Prostate gland (tissue), 2 donors: Measurements from ENCODE around the gene CPXCR1.
"Not testable (repeated sequence)": the region's sequence is repeated elsewhere in the genome, so short reads cannot be mapped to it uniquely, and the experiment has no call there.

Experiments used
- POLR2AphosphoS5 ChIP-seq: sonication (generic); formaldehyde crosslinking; IDR thresholded peaks from one replicate; pipeline ENCODE4 v1.6.1; 2017; ENCODE audit warnings: antibody characterized with exemption
- TF ChIP-seq, protein P1 (sequence below), 4 experiments: fragments of 200-600 bp in 2 of 4; fragments of 450-650 bp in 2 of 4; sonication (generic) in 2 of 4; IDR thresholded peaks; 1 replicate in 3 of 4; 2 replicates in 1 of 4; pipeline ENCODE4 v1.5.1; 2016 to 2019; ENCODE audit warnings: antibody characterized with exemption in 4 of 4, mild to moderate bottlenecking in 2 of 4, moderate library complexity in 2 of 4

DNA sequence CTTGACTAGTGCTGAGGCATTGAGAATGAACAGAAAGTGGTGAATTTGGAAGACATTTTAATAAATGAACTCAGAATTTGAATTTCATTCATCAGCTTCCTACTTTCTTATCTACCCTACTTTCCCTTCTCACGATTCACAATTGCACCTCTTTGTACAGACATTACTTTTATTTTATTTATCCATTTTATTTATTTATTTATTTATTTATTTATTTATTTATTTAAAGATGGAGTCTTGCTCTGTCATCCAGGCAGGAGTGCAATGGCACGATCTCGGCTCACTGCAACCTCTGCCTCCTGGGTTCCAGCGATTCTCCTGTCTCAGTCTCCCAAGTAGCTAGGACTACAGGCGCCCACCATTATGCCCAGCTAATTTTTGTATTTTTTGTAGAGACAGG, 5.3 kb downstream of the CPXCR1 start:
- TF ChIP-seq, protein P1, sequence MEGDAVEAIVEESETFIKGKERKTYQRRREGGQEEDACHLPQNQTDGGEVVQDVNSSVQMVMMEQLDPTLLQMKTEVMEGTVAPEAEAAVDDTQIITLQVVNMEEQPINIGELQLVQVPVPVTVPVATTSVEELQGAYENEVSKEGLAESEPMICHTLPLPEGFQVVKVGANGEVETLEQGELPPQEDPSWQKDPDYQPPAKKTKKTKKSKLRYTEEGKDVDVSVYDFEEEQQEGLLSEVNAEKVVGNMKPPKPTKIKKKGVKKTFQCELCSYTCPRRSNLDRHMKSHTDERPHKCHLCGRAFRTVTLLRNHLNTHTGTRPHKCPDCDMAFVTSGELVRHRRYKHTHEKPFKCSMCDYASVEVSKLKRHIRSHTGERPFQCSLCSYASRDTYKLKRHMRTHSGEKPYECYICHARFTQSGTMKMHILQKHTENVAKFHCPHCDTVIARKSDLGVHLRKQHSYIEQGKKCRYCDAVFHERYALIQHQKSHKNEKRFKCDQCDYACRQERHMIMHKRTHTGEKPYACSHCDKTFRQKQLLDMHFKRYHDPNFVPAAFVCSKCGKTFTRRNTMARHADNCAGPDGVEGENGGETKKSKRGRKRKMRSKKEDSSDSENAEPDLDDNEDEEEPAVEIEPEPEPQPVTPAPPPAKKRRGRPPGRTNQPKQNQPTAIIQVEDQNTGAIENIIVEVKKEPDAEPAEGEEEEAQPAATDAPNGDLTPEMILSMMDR (IDR thresholded peaks at IDR 0.05): not testable (repeated sequence)
- TF ChIP-seq POLR2AphosphoS5: not testable (repeated sequence)
